C4-2B (cell line): ENCODE measurements around the gene FGF2.
"Not testable (repeated sequence)": the region's sequence is repeated elsewhere in the genome, so short reads cannot be mapped to it uniquely, and the experiment has no call there.

Experiments
- H3K27ac ChIP-seq: fragments of 450-650 bp; 2 replicates; pipeline ENCODE4 v1.5.1; 2017
- CTCF ChIP-seq: fragments of 450-650 bp; conservative IDR thresholded peaks from 2 replicates; pipeline ENCODE4 v1.5.1; 2017; ENCODE audit warnings: mild to moderate bottlenecking
- ZFX ChIP-seq: fragments of 450-650 bp; IDR thresholded peaks from 2 replicates; pipeline ENCODE4 v1.6.1; 2017

Gene FGF2

GRCh38 chr4:122838034-122838433 lies 11.4 kb downstream of the FGF2 start:
- H3K27ac ChIP-seq, result no peak overlapping the region
- TF ChIP-seq CTCF (no peak), ZFX (no peak)

GRCh38 chr4:122842392-122842791 lies 15.8 kb downstream of the FGF2 start:
- no peak for TF ChIP-seq CTCF
- no peak for TF ChIP-seq ZFX
- no peak overlapping the region for H3K27ac ChIP-seq

DNA sequence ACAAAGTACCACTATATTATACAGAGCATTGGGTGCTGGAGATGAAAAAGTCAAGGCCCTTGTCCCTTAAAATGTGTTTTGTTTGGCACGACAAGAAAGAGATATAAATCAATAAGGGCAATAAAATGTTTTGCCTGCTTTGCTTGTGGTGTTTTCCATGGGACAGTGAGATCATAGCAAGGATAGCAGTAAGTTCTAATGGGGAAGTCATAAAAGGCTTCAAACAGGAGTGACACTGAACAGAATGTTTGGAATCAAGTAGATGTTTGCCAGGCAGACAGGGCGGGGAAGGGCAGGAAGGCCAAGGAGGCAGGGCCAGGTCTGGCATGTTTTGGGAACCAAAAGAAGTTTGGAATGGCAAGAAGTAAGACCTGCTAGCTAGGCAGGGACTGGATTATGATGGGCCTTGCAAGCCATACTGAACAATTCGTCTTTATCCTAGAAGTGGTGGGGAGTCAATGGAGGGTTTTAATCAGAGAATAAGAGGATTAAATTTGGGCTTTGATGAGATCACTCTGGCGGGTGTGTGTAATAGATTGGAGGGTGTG lies 16.4 kb downstream of the FGF2 start:
- no peak for TF ChIP-seq ZFX
- TF ChIP-seq CTCF, result no peak
- no peak overlapping the region for H3K27ac ChIP-seq

- H3K27ac ChIP-seq, result not testable (repeated sequence)
Observed at GRCh38 chr4:122844391-122844790, 17.8 kb downstream of the FGF2 start.

DNA sequence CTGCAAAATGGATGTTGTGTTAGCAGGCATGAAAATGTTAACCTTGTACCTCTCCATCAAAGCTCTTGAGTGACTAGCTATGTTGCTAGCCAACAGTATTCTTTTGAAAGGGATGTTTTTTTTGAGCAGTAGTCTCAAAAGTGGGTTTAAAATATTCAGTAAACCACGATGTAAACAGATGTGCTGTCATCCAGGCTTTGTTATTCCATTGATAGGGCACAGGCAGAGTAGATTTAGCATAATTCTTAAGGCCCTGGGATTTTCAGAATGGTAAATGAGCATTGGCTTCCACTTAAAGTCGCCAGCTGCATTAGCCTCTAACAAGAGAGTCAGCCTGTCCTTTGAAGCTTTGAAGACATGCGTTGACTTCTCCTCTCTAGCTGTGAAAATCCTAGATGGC lies 18.4 kb downstream of the FGF2 start:
- no peak for TF ChIP-seq CTCF
- no peak for TF ChIP-seq ZFX
- H3K27ac ChIP-seq, result no peak overlapping the region

- TF ChIP-seq ZFX, result no peak
- no peak for TF ChIP-seq CTCF
- no peak overlapping the region for H3K27ac ChIP-seq
Observed at GRCh38 chr4:122845760-122846159, 19.1 kb downstream of the FGF2 start.

- no peak overlapping the region for H3K27ac ChIP-seq
Observed at GRCh38 chr4:122847931-122848330, 21.3 kb downstream of the FGF2 start.

GRCh38 chr4:122849789-122850188 lies 23.2 kb downstream of the FGF2 start:
- H3K27ac ChIP-seq, result not testable (repeated sequence)

More at GRCh38 chr4:122847931-122848330, 21.3 kb downstream of the FGF2 start:
- TF ChIP-seq CTCF (no peak), ZFX (no peak)
